ENCODE results near the gene CERS6.
A peak's percentile ranks its signal among the peaks of the same experiment; 100 is the strongest.

CERS6 gene

DNA sequence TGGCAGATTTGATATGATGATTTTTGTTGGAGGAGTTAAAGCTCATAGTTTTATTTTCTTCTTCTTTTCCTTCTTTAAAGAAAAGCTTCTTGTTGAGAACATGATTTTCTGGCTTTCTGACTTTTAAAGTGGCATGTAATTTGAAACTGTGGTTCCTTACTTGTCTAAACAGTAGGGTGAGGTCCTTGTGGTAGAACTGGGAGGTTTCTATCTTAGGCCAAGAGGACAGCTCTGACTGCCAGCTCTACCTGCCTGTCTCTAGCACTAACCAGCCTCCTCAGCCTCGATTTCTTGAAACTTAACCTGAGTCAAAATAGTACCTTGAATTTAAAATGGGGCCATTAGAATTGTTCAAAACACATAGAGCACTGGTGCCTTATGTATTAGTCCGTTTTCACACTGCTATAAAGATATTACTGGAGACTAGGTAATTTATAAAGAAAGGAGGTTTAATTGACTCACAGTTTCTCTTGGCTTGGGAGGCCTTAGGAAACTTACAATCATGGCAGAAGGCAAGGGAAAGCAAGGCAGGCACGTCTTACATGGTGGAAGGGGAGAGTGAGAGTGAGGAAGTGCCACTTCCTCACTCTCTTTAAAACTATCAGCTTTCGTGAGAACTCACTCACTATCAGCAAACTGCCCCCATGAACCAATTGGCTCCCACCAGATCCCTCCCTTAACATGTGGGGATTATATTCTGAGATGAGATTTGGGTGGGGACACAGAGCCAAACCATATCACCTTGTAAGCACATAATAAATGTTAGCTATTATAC, 119.0 kb downstream of the CERS6 start:
- no peak for FAIRE-seq

DNA sequence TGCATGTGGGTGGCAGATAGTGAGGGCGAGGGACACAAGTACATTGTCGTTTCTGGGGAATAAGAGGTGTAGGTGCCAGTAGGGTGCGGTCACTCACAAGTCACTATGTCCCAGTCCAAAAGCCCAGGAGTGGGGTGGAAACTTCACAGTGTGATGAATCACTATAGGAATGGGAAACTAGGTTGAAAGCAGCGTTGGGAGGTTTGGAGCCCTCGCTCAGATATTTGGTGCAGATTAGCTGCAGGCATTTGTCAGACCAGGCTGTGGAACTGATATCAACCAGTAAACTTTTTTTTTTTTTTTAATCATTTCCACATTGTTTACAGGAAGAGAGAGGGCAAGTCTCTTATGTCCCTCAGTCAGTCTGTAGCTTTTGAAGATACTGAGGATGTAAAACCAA, 121.8 kb downstream of the CERS6 start:
- FAIRE-seq, result no peak

DNA sequence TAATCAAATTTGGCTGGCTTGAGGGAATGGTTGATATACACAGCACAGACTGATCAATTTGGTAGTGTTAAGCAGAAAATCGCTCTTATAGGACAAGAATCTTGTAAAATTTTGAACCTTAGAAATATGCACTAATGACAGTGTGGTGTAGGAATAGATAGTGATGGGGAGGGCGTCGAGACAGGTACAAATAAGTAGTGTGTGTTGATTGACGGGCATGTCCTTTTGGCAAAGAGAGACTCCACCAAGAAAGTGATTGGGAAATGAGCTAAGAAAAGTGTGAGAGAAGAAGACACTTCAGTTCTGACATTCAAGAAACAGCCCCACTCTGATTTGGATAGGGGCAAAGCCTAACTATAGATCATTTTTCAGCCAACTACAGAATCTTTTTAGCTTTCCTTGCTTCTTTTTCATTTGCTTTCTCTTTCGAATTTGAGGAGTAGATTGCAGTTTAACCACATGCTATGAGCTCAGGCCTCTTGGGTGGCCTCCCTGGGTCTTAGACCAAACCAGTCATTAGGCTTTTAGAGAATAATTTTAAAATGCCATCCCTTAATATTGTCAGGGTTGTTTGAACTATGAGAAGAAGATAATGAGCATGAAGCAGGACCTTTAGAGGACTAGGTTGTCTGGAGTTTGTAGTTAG, 127.1 kb downstream of the CERS6 start:
- FAIRE-seq, result no peak

- no peak for FAIRE-seq
Observed at GRCh38 chr2:168583710-168584521, 127.8 kb downstream of the CERS6 start.

- FAIRE-seq, result no peak
Observed at GRCh38 chr2:168584911-168585310, 128.8 kb downstream of the CERS6 start.

DNA sequence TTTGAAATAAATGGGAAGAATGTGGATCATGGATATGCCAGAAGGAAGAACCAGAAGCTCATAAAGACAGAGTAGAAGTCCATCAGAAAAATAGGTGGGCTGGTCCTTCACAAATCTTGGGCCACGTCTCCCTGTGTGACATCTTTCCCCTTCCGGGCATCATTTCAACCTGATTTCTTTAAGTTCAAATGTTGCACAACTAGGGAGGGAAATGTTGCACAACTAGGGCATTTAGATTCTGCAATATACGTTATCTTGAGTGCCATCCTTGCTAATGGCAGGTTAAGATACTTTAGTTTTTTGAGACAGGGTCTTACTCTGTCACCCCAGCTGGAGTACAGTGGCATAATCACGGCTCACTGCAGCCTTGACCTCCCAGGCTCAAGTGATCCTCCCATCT, 129.6 kb downstream of the CERS6 start:
- no peak for FAIRE-seq

DNA sequence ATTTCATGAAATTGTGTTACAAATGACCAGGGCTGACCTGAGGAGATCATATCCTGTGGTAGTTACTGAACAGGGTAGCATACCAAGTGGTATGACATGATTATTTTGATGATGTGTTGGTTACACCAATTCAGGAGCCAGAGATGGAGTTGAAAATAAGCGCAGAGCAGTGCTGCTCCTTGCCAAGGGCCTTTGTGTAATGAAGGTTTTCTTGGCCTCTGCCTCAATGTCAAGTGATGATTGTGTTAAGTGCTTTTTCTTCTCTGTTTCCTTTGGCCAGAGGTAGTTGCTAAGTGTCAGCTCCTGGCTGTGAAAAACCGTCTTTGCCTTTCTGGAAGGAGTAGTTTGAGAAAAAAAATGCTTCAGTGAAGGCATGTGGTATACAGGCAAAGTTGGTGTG, 131.2 kb downstream of the CERS6 start:
- FAIRE-seq, result no peak

GRCh38 chr2:168589236-168590211, 133.5 kb downstream of the CERS6 start:
- no peak for FAIRE-seq

DNA sequence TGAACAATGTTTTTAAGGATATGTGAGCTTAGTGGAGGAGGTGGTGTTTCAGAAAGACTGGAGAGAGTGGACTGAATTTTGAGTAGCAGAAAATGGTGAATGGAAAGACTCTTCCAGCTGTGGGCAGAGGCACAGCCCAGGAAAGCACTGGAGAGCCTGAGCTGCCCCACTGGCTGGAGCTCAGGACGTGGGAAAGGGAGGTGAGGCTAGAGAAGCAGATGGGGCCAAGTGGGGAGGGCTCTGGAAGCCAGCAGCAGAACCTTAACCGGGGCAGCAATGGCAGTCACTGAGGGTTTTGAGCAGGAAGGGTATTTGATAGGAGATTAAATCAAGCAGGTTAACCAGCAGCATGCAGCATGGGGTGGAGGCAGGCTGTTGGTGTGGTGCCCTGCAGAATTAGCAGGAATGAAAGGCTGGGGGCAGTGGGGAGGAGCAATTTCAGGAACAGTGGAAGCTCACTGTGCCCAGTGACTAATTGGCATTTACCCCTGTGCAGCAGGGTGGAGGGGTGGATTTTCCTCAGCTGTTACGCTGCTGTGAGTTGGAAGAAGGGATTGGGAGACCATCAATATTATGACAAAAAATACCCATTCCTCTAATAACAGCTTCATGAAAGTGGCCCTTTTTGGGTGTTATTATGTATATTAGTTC, 136.2 kb downstream of the CERS6 start:
- no peak for FAIRE-seq

DNA sequence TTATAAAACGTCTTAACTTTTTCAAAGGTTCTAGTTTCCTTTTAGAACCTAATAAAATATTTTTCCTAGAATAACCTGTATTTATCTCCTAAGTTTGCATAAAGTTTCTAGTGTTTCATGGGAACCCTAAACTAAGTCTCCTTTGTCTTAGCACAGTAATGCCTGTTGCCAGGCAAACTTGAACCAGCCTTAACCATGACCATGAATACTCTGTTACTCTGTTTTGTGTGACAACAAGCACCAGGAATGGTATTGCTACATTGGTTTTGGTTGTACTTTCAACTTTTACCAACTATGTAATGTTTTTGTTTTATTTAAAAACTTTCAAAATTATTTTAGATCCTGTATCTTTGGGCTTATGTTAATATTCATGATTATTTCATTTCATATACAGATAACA, 137.6 kb downstream of the CERS6 start:
- FAIRE-seq, result peak; percentile 31

DNA sequence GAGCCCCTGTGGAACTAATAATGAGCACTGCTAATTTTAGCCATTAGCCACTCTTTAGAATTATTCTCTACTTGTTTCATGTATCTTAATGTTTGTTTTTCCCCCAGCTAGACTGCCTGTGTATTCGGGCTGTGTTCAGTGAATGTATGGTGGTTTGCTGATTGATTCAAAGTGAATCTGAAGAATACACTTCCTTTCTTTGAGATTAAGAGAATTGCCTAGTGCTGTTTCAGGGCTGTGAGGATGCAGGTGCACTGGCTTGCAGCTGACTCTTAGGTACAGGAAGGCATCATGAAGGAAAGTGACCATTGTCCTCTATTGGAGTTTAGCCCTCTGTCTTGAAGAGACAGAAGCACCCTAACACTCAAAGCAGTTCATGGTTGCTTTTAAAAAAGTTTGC, 138.7 kb downstream of the CERS6 start:
- no peak for FAIRE-seq

DNA sequence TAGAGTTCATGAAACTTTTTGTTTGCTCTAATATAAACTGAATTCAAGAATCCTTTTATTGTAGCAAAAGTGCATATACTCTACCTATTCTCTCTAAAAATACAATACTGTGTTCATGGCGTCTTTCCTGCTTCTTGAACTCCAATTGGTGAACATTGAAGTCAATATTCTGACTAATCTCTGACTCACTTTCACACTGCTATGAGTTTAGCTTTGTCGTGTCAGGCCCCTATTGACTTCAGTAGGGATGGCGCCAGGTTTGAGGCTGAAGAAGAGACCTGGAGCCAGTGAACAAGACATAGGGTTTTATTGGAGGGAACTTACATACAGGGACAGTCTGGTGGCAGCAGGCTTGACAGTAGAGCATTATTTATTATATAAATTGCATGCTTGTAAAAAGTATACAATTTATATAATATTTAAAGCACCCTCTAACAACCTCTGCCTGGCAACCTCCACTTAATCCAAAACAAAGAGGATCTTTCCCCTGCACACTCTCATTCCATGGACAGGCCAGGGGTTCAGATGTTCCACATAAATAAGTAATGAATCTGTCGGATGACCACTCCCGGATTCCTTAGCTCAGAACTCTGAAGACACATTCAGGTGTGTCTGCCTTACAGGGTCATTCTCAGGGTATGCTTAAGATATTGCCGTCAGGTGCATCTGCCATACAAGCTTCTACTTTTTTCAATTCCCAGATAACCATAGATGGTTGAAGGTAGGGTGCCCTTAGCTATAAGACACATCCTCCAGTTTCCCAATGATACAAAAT, 141.0 kb downstream of the CERS6 start:
- FAIRE-seq, result no peak

DNA sequence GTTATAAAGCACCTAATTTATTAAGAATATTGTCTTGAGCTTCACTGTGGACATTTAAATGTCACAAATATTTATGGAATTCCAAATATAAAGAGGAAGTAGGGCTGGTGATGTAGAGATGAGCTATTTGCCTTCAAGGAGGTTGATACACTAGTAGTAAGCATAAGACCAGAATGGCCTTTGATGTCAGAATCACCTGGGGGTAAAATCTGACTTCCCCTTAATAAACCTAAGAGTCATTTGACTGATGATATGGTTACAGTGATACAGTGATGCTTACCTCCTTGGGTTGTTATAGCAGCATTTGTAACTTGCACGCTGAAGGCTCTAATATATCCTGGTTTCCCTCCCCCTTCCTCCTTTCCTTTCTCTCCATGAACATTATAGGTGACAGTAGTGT, 143.7 kb downstream of the CERS6 start:
- no peak for FAIRE-seq

DNA sequence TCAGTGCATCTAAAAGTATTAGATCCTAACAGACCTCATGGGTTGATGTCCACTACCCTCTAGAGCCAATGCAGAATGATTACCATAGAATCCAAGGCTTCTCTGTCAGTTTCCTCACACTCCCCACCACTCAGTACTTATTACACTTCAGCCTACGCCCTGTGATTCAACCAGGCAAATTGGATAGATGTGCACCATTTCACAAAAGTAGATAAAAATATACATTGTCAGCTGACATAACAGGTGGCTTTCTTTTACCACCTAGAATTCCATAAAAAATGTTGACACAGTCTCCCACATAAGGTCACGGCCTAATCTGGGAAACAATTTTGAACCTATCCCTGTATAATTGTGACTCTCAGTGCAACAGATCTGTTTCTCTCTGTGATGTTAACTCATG, 144.9 kb downstream of the CERS6 start:
- no peak for FAIRE-seq

- FAIRE-seq, result no peak
Observed at GRCh38 chr2:168601741-168602140, 145.7 kb downstream of the CERS6 start.

- no peak for FAIRE-seq
Observed at GRCh38 chr2:168602379-168602778, 146.3 kb downstream of the CERS6 start.

- no peak for FAIRE-seq
Observed at GRCh38 chr2:168602846-168603401, 146.9 kb downstream of the CERS6 start.

DNA sequence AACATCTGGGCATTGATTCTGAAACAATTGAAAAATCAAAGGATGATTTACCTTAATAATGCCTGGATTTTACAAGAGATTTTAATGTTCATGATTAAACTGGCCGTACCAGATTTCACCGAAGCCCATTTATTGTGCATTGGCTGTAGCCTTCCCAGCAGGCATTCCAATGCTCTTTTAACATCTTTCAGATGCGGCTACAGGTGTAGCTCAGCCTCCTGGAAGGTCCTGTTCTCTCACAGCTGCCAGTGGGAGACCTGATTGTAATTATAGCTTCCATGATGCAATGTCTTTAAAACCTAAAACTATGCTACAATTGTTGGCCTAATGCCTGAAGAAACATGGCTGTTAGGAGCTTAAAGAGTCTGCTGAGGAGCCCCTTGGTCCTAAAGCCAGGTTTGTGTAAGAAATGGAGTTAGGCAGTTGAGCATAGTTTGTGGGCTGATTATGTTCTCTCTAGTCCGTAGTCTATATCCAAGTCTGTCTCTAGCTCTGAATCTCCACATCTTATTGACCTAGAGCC, 147.4 kb downstream of the CERS6 start:
- no peak for FAIRE-seq

DNA sequence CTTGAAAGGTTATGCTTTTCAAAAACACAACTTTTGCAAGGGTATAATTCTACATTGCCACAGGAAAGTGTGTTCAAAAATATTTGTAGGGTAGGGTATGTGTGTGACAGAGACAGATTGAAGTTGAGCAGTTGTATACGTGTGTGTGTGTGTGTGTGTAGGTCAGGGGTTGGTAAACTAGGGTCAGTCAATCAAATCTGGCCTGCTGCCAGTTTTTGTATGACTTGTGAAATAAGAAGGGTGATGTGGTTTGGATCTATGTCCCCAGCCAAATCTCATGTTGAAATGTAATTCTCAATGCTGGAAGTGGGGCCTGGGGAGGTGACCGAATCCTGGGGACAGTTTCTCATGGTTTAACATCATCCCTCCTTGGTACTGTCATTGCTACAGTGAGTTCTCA, 148.2 kb downstream of the CERS6 start:
- FAIRE-seq, result no peak

DNA sequence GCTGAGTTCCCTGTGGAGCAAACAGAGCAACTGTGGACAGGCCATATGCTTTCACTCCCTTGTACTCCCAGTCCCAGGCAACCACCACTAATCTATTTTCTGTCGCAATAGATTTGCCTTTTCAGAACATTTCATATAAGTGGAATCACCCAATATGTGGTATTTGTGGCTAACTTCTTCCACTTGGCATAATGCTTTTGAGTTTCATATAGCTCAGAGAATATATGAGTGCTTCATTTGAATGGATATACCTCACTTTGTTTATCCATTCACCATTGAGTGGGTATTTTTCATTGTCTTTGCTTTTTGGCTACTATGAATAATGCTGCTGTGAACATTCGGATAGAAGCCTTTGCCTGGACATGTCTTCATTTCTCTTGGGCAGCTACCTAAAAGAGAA, 151.9 kb downstream of the CERS6 start:
- no peak for FAIRE-seq

DNA sequence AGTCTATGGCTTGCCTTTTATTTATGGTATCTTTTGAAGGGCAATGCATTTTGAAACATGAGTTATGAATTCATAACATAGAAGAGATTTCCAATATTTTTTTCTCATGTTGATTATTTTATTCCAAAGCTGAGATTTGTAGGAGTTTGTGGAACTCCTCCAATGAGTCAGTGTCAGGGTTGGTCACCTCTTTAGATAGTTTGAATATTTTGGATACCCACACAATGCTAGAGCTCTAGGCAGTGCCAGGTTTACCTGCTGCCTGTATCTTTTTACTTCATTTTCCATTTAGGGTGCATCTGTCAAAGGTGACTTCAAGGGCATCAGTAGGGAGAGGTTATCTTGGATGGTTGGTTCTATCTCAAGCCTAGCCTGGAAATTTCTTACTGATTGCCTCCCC, 152.7 kb downstream of the CERS6 start:
- FAIRE-seq, result no peak
